ENCODE results near the gene MPRIP. TPM values are rescaled to one million over a fixed set of nuclear protein-coding genes. Genes with fewer than 3 reads are reported as not detected.

The MPRIP gene
- polyA plus RNA-seq, 1 donor (not counting 4 experiments of a cell fraction or from before 2014, with no cell fraction given) = 113 TPM

DNA sequence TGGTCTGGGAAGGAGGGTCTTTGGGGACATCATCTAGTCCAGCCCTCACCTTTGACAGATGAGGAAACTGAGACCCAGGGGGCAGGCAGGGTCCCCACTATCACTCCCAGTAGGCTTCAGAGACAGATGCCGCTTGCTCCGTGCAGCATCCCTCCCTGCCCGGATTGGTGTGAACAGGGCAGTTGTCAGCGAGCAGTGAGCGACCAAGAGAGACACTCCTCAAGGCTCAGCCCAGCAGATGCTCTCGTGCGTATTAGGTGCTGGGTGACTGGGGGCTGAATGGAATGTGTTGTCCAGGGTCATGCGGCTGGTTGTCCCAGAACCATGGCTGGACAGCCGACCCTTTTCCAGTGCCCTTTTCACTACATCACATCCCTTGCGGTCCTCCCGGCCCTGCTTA, 49.0 kb downstream of the MPRIP start:
- dilution Hi-C loops (cut with MboI; ENCODE audit: extremely low pct_ligation_motif_present, low sequenced_read_pairs) = no loop called here
- Histone ChIP-seq H3K4me2 (ENCODE audit: control insufficient read depth, extremely low read depth, insufficient read depth, low read depth, low read length) (peak overlapping the region; percentile 13), H3K36me3 (ENCODE audit: control insufficient read depth in 2 of 2, extremely low read depth in 1 of 2, insufficient read depth in 2 of 2, low read length in 2 of 2) (peaks cover 15 to 30% of the 10 kb centered on the region in 2 experiments), H3K27me3 (ENCODE audit: control insufficient read depth, extremely low read depth, insufficient read depth, low read length) (no peaks in the 10 kb centered on the region), H2AFZ (ENCODE audit: control insufficient read depth, low read length) (no peak overlapping the region), H4K20me1 (ENCODE audit: control insufficient read depth, extremely low read depth, insufficient read depth, low read length) (peaks cover 27% of the 10 kb centered on the region), H3K9me1 (ENCODE audit: control insufficient read depth, extremely low read depth, insufficient read depth, low read length) (peaks cover 10% of the 10 kb centered on the region), H3K9ac (ENCODE audit: control insufficient read depth, extremely low read depth, insufficient read depth, low read length) (no peak overlapping the region), H3K79me2 (ENCODE audit: control insufficient read depth, insufficient read depth, low read length) (peaks cover 84% of the 10 kb centered on the region), H3K9me3 (ENCODE audit: control insufficient read depth, low read depth, low read length) (no peaks in the 10 kb centered on the region), H3K4me3 (ENCODE audit: control insufficient read depth in 2 of 3, extremely low read depth in 1 of 3, insufficient read depth in 2 of 3, low read depth in 1 of 3, low read length in 3 of 3) (no peak overlapping the region), H3K27ac (ENCODE audit: control insufficient read depth, insufficient read depth, low read length) (no peak overlapping the region), H3K4me1 (ENCODE audit: control insufficient read depth, extremely low read depth, insufficient read depth, low read length) (peaks cover 47% of the 10 kb centered on the region)
- TF ChIP-seq, protein P1, sequence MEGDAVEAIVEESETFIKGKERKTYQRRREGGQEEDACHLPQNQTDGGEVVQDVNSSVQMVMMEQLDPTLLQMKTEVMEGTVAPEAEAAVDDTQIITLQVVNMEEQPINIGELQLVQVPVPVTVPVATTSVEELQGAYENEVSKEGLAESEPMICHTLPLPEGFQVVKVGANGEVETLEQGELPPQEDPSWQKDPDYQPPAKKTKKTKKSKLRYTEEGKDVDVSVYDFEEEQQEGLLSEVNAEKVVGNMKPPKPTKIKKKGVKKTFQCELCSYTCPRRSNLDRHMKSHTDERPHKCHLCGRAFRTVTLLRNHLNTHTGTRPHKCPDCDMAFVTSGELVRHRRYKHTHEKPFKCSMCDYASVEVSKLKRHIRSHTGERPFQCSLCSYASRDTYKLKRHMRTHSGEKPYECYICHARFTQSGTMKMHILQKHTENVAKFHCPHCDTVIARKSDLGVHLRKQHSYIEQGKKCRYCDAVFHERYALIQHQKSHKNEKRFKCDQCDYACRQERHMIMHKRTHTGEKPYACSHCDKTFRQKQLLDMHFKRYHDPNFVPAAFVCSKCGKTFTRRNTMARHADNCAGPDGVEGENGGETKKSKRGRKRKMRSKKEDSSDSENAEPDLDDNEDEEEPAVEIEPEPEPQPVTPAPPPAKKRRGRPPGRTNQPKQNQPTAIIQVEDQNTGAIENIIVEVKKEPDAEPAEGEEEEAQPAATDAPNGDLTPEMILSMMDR (optimal IDR thresholded peaks at IDR 0.05 in 1 of 3, IDR thresholded peaks at IDR 0.05 in 1 of 3, conservative IDR thresholded peaks at IDR 0.05 in 1 of 3; ENCODE audit: extremely low read depth in 1 of 3, insufficient read depth in 2 of 3, low read length in 3 of 3) = no peak
- no peak for TF ChIP-seq EZH2 (IDR thresholded peaks at IDR 0.05; ENCODE audit: low read length)
- DNase-seq (ENCODE audit: low read depth, low spot score) = no peak
- no peak for FAIRE-seq

- Histone ChIP-seq H3K4me2 (ENCODE audit: control insufficient read depth, extremely low read depth, insufficient read depth, low read depth, low read length) (no peak overlapping the region), H2AFZ (ENCODE audit: control insufficient read depth, low read length) (no peak overlapping the region), H3K9me1 (ENCODE audit: control insufficient read depth, extremely low read depth, insufficient read depth, low read length) (peaks cover 10% of the 10 kb centered on the region), H3K9ac (ENCODE audit: control insufficient read depth, extremely low read depth, insufficient read depth, low read length) (no peak overlapping the region), H3K4me3 (ENCODE audit: control insufficient read depth in 2 of 3, extremely low read depth in 1 of 3, insufficient read depth in 2 of 3, low read depth in 1 of 3, low read length in 3 of 3) (no peak overlapping the region), H3K27me3 (ENCODE audit: control insufficient read depth, extremely low read depth, insufficient read depth, low read length) (no peaks in the 10 kb centered on the region), H3K27ac (ENCODE audit: control insufficient read depth, insufficient read depth, low read length) (no peak overlapping the region), H3K79me2 (ENCODE audit: control insufficient read depth, insufficient read depth, low read length) (peaks cover 83% of the 10 kb centered on the region), H3K4me1 (ENCODE audit: control insufficient read depth, extremely low read depth, insufficient read depth, low read length) (peaks cover 50% of the 10 kb centered on the region), H3K9me3 (ENCODE audit: control insufficient read depth, low read depth, low read length) (no peaks in the 10 kb centered on the region), H3K36me3 (ENCODE audit: control insufficient read depth in 2 of 2, extremely low read depth in 1 of 2, insufficient read depth in 2 of 2, low read length in 2 of 2) (peaks cover 15 to 34% of the 10 kb centered on the region in 2 experiments), H4K20me1 (ENCODE audit: control insufficient read depth, extremely low read depth, insufficient read depth, low read length) (peaks cover 27% of the 10 kb centered on the region)
- TF ChIP-seq, protein P1 (optimal IDR thresholded peaks at IDR 0.05 in 1 of 3, IDR thresholded peaks at IDR 0.05 in 1 of 3, conservative IDR thresholded peaks at IDR 0.05 in 1 of 3; ENCODE audit: extremely low read depth in 1 of 3, insufficient read depth in 2 of 3, low read length in 3 of 3) = no peak
- TF ChIP-seq EZH2 (IDR thresholded peaks at IDR 0.05; ENCODE audit: low read length) = no peak
- FAIRE-seq (no peak), DNase-seq (ENCODE audit: low read depth, low spot score) (no peak)
- dilution Hi-C loops (cut with MboI; ENCODE audit: extremely low pct_ligation_motif_present, low sequenced_read_pairs) = no loop called here
Measured at GRCh38 chr17:17091856-17092756, 49.8 kb downstream of the MPRIP start.
